ENCODE results near the gene AATK. TPM values are rescaled to one million over a fixed set of nuclear protein-coding genes. Genes with fewer than 3 reads are reported as not detected.

Gene AATK
- total and polyA plus RNA-seq, 2 of the 13 experiments (the other 11 are each of a cell fraction or from before 2014, with no cell fraction given) = 2.9 to 8.4 TPM

- H2AFZ ChIP-seq (ENCODE audit: low read length) = no peak overlapping the region
- WGBS (ENCODE audit: low lambda C conversion rate) = 42% methylated on average over 4 of the region's 5 CpGs
- TF ChIP-seq ZNF75D (CRISPR knock-in tag; IDR thresholded peaks at IDR 0.05; ENCODE audit: borderline replicate concordance) = no peak
- TF ChIP-seq RBAK (CRISPR knock-in tag; IDR thresholded peaks at IDR 0.05) = no peak
- no peak for TF ChIP-seq ZNF253 (CRISPR knock-in tag; IDR thresholded peaks at IDR 0.05; ENCODE audit: borderline replicate concordance)
- no peak for TF ChIP-seq ZFP82 (CRISPR knock-in tag; IDR thresholded peaks at IDR 0.05; ENCODE audit: borderline replicate concordance)
- TF ChIP-seq TAF15 (IDR thresholded peaks at IDR 0.05; ENCODE audit: low read depth, low read length, poor library complexity, severe bottlenecking) = no peak
- no peak for TF ChIP-seq HMGA1 (CRISPR knock-in tag; conservative IDR thresholded peaks at IDR 0.05)
- no peak for TF ChIP-seq RELA (CRISPR knock-in tag; IDR thresholded peaks at IDR 0.05)
- no peak for TF ChIP-seq ZSCAN29 (CRISPR knock-in tag; conservative IDR thresholded peaks at IDR 0.05)
- TF ChIP-seq ATF7-NPFF (CRISPR knock-in tag; IDR thresholded peaks at IDR 0.05; ENCODE audit: low read depth) = no peak
- ATAC-seq (no peak), DNase-seq (ENCODE audit: low spot score) (no peak), FAIRE-seq (no peak)
- ChIA-PET POLR2A (no interaction called here), CTCF (ENCODE audit: low intra/inter-chr PET ratio, low total read pairs) (no interaction called here)
- no peak overlapping the region for H3K4me2 ChIP-seq (ENCODE audit: low read depth, low read length)
- no peak overlapping the region for H3K4me3 ChIP-seq (replicated peaks in 1 of 3; ENCODE audit: insufficient read depth in 1 of 3, low read depth in 2 of 3, low read length in 3 of 3)
- BruUV-seq (replicated peaks) = no TSS peak
- no peaks in the 10 kb centered on the region for H3K27me3 ChIP-seq (ENCODE audit: control insufficient read depth in 1 of 2, insufficient read depth in 2 of 2, low read length in 2 of 2)
- H3K4me1 ChIP-seq (ENCODE audit: insufficient read depth, low read length) = peaks cover 29% of the 10 kb centered on the region
- no peak overlapping the region for H3K27ac ChIP-seq (ENCODE audit: extremely low read length, insufficient read depth, low read length)
- no peaks in the 10 kb centered on the region for H3K79me2 ChIP-seq (ENCODE audit: insufficient read depth, low read length)
- no peaks in the 10 kb centered on the region; the same call in 1 of the 2 replicates for H4K20me1 ChIP-seq (ENCODE audit: insufficient read depth, low read length)
- in situ Hi-C loops (cut with HindIII; ENCODE audit: extremely low pct_ligation_motif_present, low pct_unique_long_range_greater_than_20kb) = no loop called here
- H3K36me3 ChIP-seq (replicated peaks in 1 of 2; ENCODE audit: control insufficient read depth in 1 of 2, insufficient read depth in 2 of 2, low read length in 2 of 2) = no peaks in the 10 kb centered on the region
- H3K9me3 ChIP-seq (ENCODE audit: low read length) = no peaks in the 10 kb centered on the region
- intact Hi-C loops (cut with micrococcal nuclease; ENCODE audit: unreplicated experiment) = no loop called here
- H3K9ac ChIP-seq (ENCODE audit: insufficient read depth, low read depth, low read length) = no peak overlapping the region
Measured at GRCh38 chr17:81127133-81127455, 38.9 kb downstream of the AATK start.

All from HepG2 (cell line).